ENCODE measurements around the gene OBP2A.

Gene OBP2A

DNA sequence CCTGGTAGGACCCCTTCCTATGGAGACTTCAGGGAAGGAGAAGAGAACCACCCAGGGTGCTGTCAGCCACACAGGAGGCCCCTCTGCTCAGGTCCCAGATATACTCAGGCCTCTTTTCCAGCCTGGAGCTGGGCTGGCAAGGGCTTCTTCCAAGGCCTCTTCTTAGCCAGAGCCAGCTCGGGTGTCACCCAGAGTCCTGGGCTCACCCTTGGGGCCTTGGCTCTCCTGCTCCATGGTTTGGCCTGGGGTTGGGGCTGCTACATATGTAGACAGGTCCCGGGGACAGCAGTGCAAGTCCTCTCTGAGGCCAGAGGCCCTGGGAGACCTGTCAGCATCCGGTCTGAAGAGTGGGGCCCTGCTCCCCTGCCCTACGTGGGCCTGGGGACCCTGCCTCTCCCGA, 38.4 kb downstream of the OBP2A start:
- H3K9me3 ChIP-seq (ENCODE audit: insufficient read depth, low read length, severe bottlenecking): no peaks in the 10 kb centered on the region
- no peaks in the 10 kb centered on the region for H3K4me1 ChIP-seq (ENCODE audit: insufficient read depth, low read length)
- no peak overlapping the region for H3K4me2 ChIP-seq (ENCODE audit: insufficient read depth, low read length)
- H4K20me1 ChIP-seq (ENCODE audit: insufficient read depth, low read length): no peaks in the 10 kb centered on the region
- no peak overlapping the region for H3K27ac ChIP-seq (ENCODE audit: low read length)
- no peaks in the 10 kb centered on the region for H3K36me3 ChIP-seq (ENCODE audit: insufficient read depth, low read length)
- no peak for ATAC-seq (ENCODE audit: insufficient read depth, low read depth)
- H3K27me3 ChIP-seq (ENCODE audit: insufficient read depth, low read length, poor library complexity): no peaks in the 10 kb centered on the region
- no peak for TF ChIP-seq EZH2 (IDR thresholded peaks at IDR 0.05; ENCODE audit: borderline replicate concordance, low read depth, low read length, severe bottlenecking)
- TF ChIP-seq, protein P1, sequence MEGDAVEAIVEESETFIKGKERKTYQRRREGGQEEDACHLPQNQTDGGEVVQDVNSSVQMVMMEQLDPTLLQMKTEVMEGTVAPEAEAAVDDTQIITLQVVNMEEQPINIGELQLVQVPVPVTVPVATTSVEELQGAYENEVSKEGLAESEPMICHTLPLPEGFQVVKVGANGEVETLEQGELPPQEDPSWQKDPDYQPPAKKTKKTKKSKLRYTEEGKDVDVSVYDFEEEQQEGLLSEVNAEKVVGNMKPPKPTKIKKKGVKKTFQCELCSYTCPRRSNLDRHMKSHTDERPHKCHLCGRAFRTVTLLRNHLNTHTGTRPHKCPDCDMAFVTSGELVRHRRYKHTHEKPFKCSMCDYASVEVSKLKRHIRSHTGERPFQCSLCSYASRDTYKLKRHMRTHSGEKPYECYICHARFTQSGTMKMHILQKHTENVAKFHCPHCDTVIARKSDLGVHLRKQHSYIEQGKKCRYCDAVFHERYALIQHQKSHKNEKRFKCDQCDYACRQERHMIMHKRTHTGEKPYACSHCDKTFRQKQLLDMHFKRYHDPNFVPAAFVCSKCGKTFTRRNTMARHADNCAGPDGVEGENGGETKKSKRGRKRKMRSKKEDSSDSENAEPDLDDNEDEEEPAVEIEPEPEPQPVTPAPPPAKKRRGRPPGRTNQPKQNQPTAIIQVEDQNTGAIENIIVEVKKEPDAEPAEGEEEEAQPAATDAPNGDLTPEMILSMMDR (IDR thresholded peaks at IDR 0.05; ENCODE audit: borderline replicate concordance, extremely low read depth, low read length, poor library complexity, severe bottlenecking): no peak
- DNase-seq: no peak
- no peak overlapping the region for H2AFZ ChIP-seq (ENCODE audit: low read depth, low read length)
- H3K4me3 ChIP-seq (ENCODE audit: low read depth in 1 of 2, low read length in 2 of 2): no peak overlapping the region
- H3K9ac ChIP-seq (ENCODE audit: low read depth, low read length): no peak overlapping the region
- H3K79me2 ChIP-seq (ENCODE audit: insufficient read depth, low read length): no peaks in the 10 kb centered on the region

DNA sequence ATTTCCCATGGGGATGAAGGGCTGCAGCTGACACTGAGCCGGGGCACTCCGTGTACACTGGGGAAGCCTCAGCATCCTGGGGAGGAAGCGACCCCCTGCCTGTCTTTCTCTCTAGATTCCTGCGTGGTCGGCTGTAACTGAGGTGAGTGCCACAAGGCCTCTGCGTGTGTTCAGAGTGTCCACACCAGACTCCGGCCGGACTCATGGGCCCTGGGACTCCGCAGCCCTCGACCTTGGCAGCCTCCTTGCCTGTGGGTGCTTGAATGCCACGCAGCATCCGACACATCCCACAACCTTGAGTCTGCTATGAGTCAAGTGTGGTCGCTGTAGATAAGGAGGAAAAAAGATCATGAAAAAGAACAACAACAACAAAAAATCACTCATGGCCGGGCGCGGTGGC, 39.0 kb downstream of the OBP2A start:
- ATAC-seq (ENCODE audit: insufficient read depth, low read depth): no peak
- Histone ChIP-seq H4K20me1 (ENCODE audit: insufficient read depth, low read length) (no peaks in the 10 kb centered on the region), H3K79me2 (ENCODE audit: insufficient read depth, low read length) (no peaks in the 10 kb centered on the region), H3K4me2 (ENCODE audit: insufficient read depth, low read length) (no peak overlapping the region), H3K27me3 (ENCODE audit: insufficient read depth, low read length, poor library complexity) (no peaks in the 10 kb centered on the region), H3K9ac (ENCODE audit: low read depth, low read length) (no peak overlapping the region), H3K36me3 (ENCODE audit: insufficient read depth, low read length) (no peaks in the 10 kb centered on the region), H3K9me3 (ENCODE audit: insufficient read depth, low read length, severe bottlenecking) (no peaks in the 10 kb centered on the region), H2AFZ (ENCODE audit: low read depth, low read length) (no peak overlapping the region), H3K27ac (ENCODE audit: low read length) (no peak overlapping the region), H3K4me1 (ENCODE audit: insufficient read depth, low read length) (no peaks in the 10 kb centered on the region), H3K4me3 (ENCODE audit: low read depth in 1 of 2, low read length in 2 of 2) (no peak overlapping the region)
- no peak for DNase-seq
- TF ChIP-seq EZH2 (IDR thresholded peaks at IDR 0.05; ENCODE audit: borderline replicate concordance, low read depth, low read length, severe bottlenecking): no peak
- TF ChIP-seq, protein P1 (IDR thresholded peaks at IDR 0.05; ENCODE audit: borderline replicate concordance, extremely low read depth, low read length, poor library complexity, severe bottlenecking): no peak

DNA sequence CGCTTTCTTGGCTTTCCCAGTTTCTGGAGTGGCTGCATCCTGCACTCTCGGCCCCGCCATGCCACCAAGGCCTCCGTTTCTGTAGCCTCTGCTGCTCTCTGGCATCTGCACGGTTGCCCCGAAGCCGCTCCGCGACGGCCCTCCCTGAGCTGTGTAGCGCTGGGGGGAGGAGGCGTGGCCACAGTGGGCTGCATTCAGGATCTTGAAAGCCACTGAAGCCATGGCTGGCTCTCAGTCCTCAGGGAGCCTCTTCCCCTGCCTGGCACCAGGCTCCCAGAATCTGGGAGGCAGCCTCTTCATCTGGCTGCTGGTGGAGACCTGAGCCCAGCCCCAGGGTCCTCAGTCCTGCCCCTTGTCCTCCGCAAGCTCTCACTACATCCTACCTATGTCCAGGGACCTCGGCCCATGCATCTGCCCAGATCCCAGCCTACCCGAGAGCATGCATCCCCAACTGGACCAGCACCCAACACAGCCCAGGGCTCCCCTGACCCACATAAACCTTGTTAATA, 40.7 kb downstream of the OBP2A start:
- Histone ChIP-seq H3K4me2 (ENCODE audit: insufficient read depth, low read length) (no peak overlapping the region), H2AFZ (ENCODE audit: low read depth, low read length) (no peak overlapping the region), H3K4me1 (ENCODE audit: insufficient read depth, low read length) (no peaks in the 10 kb centered on the region), H3K79me2 (ENCODE audit: insufficient read depth, low read length) (no peaks in the 10 kb centered on the region), H3K9ac (ENCODE audit: low read depth, low read length) (no peak overlapping the region), H3K9me3 (ENCODE audit: insufficient read depth, low read length, severe bottlenecking) (no peaks in the 10 kb centered on the region), H3K27ac (ENCODE audit: low read length) (no peak overlapping the region), H3K4me3 (ENCODE audit: low read depth in 1 of 2, low read length in 2 of 2) (no peak overlapping the region), H4K20me1 (ENCODE audit: insufficient read depth, low read length) (no peaks in the 10 kb centered on the region), H3K27me3 (ENCODE audit: insufficient read depth, low read length, poor library complexity) (no peaks in the 10 kb centered on the region), H3K36me3 (ENCODE audit: insufficient read depth, low read length) (no peaks in the 10 kb centered on the region)
- TF ChIP-seq, protein P1 (IDR thresholded peaks at IDR 0.05; ENCODE audit: borderline replicate concordance, extremely low read depth, low read length, poor library complexity, severe bottlenecking): no peak
- no peak for TF ChIP-seq EZH2 (IDR thresholded peaks at IDR 0.05; ENCODE audit: borderline replicate concordance, low read depth, low read length, severe bottlenecking)
- no peak for DNase-seq
- ATAC-seq (ENCODE audit: insufficient read depth, low read depth): no peak

DNA sequence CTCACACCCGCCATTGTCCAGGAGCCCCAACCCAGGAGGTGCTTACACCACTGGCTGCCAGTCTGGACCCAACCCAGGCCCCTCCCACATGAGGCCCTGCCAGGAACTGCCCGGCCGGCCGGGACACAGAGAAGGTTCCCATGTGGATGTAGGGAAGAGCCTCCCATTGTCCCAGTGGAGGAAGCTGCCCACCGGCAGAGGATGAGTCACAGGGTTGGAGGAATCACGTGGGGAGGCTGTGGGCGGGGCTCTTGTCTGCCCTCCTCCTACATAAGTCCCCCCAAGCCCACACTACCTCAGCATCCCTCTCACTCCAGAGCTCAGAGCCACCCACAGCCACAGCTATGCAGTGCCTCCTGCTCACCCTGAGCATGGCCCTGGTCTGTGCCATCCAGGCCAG, 41.7 kb downstream of the OBP2A start:
- DNase-seq: no peak
- H2AFZ ChIP-seq (ENCODE audit: low read depth, low read length): no peak overlapping the region
- H3K36me3 ChIP-seq (ENCODE audit: insufficient read depth, low read length): no peaks in the 10 kb centered on the region
- no peaks in the 10 kb centered on the region for H3K79me2 ChIP-seq (ENCODE audit: insufficient read depth, low read length)
- H3K27ac ChIP-seq (ENCODE audit: low read length): no peak overlapping the region
- no peak overlapping the region for H3K4me3 ChIP-seq (ENCODE audit: low read depth in 1 of 2, low read length in 2 of 2)
- H3K27me3 ChIP-seq (ENCODE audit: insufficient read depth, low read length, poor library complexity): no peaks in the 10 kb centered on the region
- H3K4me2 ChIP-seq (ENCODE audit: insufficient read depth, low read length): no peak overlapping the region
- H3K4me1 ChIP-seq (ENCODE audit: insufficient read depth, low read length): no peaks in the 10 kb centered on the region
- no peak overlapping the region for H3K9ac ChIP-seq (ENCODE audit: low read depth, low read length)
- H3K9me3 ChIP-seq (ENCODE audit: insufficient read depth, low read length, severe bottlenecking): no peaks in the 10 kb centered on the region
- no peak for ATAC-seq (ENCODE audit: insufficient read depth, low read depth)
- no peaks in the 10 kb centered on the region for H4K20me1 ChIP-seq (ENCODE audit: insufficient read depth, low read length)
- TF ChIP-seq EZH2 (IDR thresholded peaks at IDR 0.05; ENCODE audit: borderline replicate concordance, low read depth, low read length, severe bottlenecking): no peak
- TF ChIP-seq, protein P1 (IDR thresholded peaks at IDR 0.05; ENCODE audit: borderline replicate concordance, extremely low read depth, low read length, poor library complexity, severe bottlenecking): no peak

Data from DND-41 (cell line).